ENCODE data around the gene TRNP1. TPM values are rescaled to one million over a fixed set of nuclear protein-coding genes. Genes with fewer than 3 reads are reported as not detected.

The TRNP1 gene
- total and polyA plus RNA-seq, 2 experiments from 2014 or later, result 19.1 to 327 TPM

GRCh38 chr1:27049607-27050006 lies 56.1 kb downstream of the TRNP1 start:
- H3K79me2 ChIP-seq (ENCODE audit: insufficient read depth), result no peaks in the 10 kb centered on the region
- H3K9ac ChIP-seq, result no peak overlapping the region
- H3K9me3 ChIP-seq (ENCODE audit: low read depth), result no peaks in the 10 kb centered on the region
- no peaks in the 10 kb centered on the region for H3K27me3 ChIP-seq (replicated peaks; ENCODE audit: insufficient read depth)
- no peak overlapping the region for H2AFZ ChIP-seq
- H4K20me1 ChIP-seq (ENCODE audit: insufficient read depth), result no peaks in the 10 kb centered on the region
- no peaks in the 10 kb centered on the region for H3K36me3 ChIP-seq (ENCODE audit: low read depth)
- no peak overlapping the region for H3K4me2 ChIP-seq (ENCODE audit: unreplicated experiment)
- no peak overlapping the region for H3K4me3 ChIP-seq
- TF ChIP-seq EZH2 (IDR thresholded peaks at IDR 0.05; ENCODE audit: insufficient read depth, poor library complexity, severe bottlenecking), result no peak
- no peak for TF ChIP-seq EZH2phosphoT487 (IDR thresholded peaks at IDR 0.05; ENCODE audit: insufficient read depth, low read depth)
- H3F3A ChIP-seq (ENCODE audit: insufficient read depth), result no peaks in the 10 kb centered on the region
- no peak for DNase-seq
- in situ Hi-C loops (cut with MboI), result loop anchor here (5.0 to 10.0 kb wide), 2 partner anchors 48 to 235 kb away; no protein-coding TSS in a partner anchor
- 64 to 67% methylated on average over 3 of the region's 3 CpGs for WGBS, 2 experiments (ENCODE audit: low coverage in 1 of 2, low lambda C conversion rate in 2 of 2, missing lambda C conversion rate in 2 of 2)
- H3K4me1 ChIP-seq (ENCODE audit: insufficient read depth), result peaks cover 8% of the 10 kb centered on the region
- H3K27ac ChIP-seq, result no peak overlapping the region
- no peaks in the 10 kb centered on the region for H3K9me2 ChIP-seq (ENCODE audit: insufficient read depth)

Other genes with a start within 250 kb of the TRNP1 start
- 28.9 and 31.0 TPM in 2 replicates for gene PIGV, start 205.7 kb upstream of the TRNP1 start, total RNA-seq (2014; rRNA removed; shearing (Covaris generic))
- gene PIGV, start 205.7 kb upstream of the TRNP1 start, polyA plus RNA-seq (2016; fragmentation: Nextera tagmentation; extraction: Ambion mirVana), result 20.4 and 21.5 TPM in 2 replicates
- 11.6 and 12.8 TPM in 2 replicates for gene ZDHHC18, start 167.0 kb upstream of the TRNP1 start, total RNA-seq (2014; rRNA removed; shearing (Covaris generic))
- gene ZDHHC18, start 167.0 kb upstream of the TRNP1 start, polyA plus RNA-seq (2016; fragmentation: Nextera tagmentation; extraction: Ambion mirVana), result 1.3 and 1.9 TPM in 2 replicates
- not detected in 2 replicates for gene SFN, start 130.5 kb upstream of the TRNP1 start, total RNA-seq (2014; rRNA removed; shearing (Covaris generic))
- not detected in 2 replicates for gene SFN, start 130.5 kb upstream of the TRNP1 start, polyA plus RNA-seq (2016; fragmentation: Nextera tagmentation; extraction: Ambion mirVana)
- gene GPN2, start 103.4 kb upstream of the TRNP1 start, total RNA-seq (2014; rRNA removed; shearing (Covaris generic)), result 11.9 and 12.1 TPM in 2 replicates
- gene GPN2, start 103.4 kb upstream of the TRNP1 start, polyA plus RNA-seq (2016; fragmentation: Nextera tagmentation; extraction: Ambion mirVana), result 26.3 and 27.9 TPM in 2 replicates
- gene GPATCH3, start 93.2 kb upstream of the TRNP1 start, total RNA-seq (2014; rRNA removed; shearing (Covaris generic)), result 6.3 and 6.8 TPM in 2 replicates
- 9.3 and 10.8 TPM in 2 replicates for gene GPATCH3, start 93.2 kb upstream of the TRNP1 start, polyA plus RNA-seq (2016; fragmentation: Nextera tagmentation; extraction: Ambion mirVana)
- gene NR0B2, start 79.7 kb upstream of the TRNP1 start, total RNA-seq (2014; rRNA removed; shearing (Covaris generic)), result not detected in 2 replicates
- gene NR0B2, start 79.7 kb upstream of the TRNP1 start, polyA plus RNA-seq (2016; fragmentation: Nextera tagmentation; extraction: Ambion mirVana), result not detected in 2 replicates
- gene NUDC, start 71.9 kb upstream of the TRNP1 start, total RNA-seq (2014; rRNA removed; shearing (Covaris generic)), result 34.9 and 50.0 TPM in 2 replicates
- gene NUDC, start 71.9 kb upstream of the TRNP1 start, polyA plus RNA-seq (2016; fragmentation: Nextera tagmentation; extraction: Ambion mirVana), result 117 and 118 TPM in 2 replicates
- not detected in 2 replicates for gene KDF1, start 33.2 kb upstream of the TRNP1 start, total RNA-seq (2014; rRNA removed; shearing (Covaris generic))
- gene KDF1, start 33.2 kb upstream of the TRNP1 start, polyA plus RNA-seq (2016; fragmentation: Nextera tagmentation; extraction: Ambion mirVana), result not detected in 2 replicates
- gene TENT5B, start 19.2 kb downstream of the TRNP1 start, total RNA-seq (2014; rRNA removed; shearing (Covaris generic)), result 0.76 and 0.89 TPM in 2 replicates
- gene TENT5B, start 19.2 kb downstream of the TRNP1 start, polyA plus RNA-seq (2016; fragmentation: Nextera tagmentation; extraction: Ambion mirVana), result 1.2 TPM in 2 replicates
- gene SLC9A1, start 161.4 kb downstream of the TRNP1 start, total RNA-seq (2014; rRNA removed; shearing (Covaris generic)), result 8.5 and 12.9 TPM in 2 replicates
- 20.0 and 23.7 TPM in 2 replicates for gene SLC9A1, start 161.4 kb downstream of the TRNP1 start, polyA plus RNA-seq (2016; fragmentation: Nextera tagmentation; extraction: Ambion mirVana)
- gene WDTC1, start 240.9 kb downstream of the TRNP1 start, total RNA-seq (2014; rRNA removed; shearing (Covaris generic)), result 23.9 and 24.0 TPM in 2 replicates
- 4.1 and 4.7 TPM in 2 replicates for gene WDTC1, start 240.9 kb downstream of the TRNP1 start, polyA plus RNA-seq (2016; fragmentation: Nextera tagmentation; extraction: Ambion mirVana)

Measured in GM23248 (cell line).